Uterus (tissue), 4 donors: Measurements from ENCODE around the gene ISLR. TPM values are rescaled to one million over a fixed set of nuclear protein-coding genes. Genes with fewer than 3 reads are reported as not detected.
"Not testable (repeated sequence)": the region's sequence is repeated elsewhere in the genome, so short reads cannot be mapped to it uniquely, and the experiment has no call there.

Source experiments
- DNase-seq, 2 donors: peaks; one replicate each; pipeline ENCODE4 v3.0.0-alpha.2; 2019 to 2020
- H3K27ac ChIP-seq, 2 donors: fragments of 200-600 bp; sonication (generic); 1 replicate in 1 of 2; 2 replicates in 1 of 2; pipeline ENCODE4 v1.5.1; 2016 to 2018
- H3K27me3 ChIP-seq, 2 donors: fragments of 200-600 bp; sonication (generic); one replicate each; pipeline ENCODE4 v1.5.1; 2018 to 2019; ENCODE audit warnings: control low read depth in 1 of 2
- H3K36me3 ChIP-seq, 2 donors: fragments of 200-600 bp; sonication (generic); one replicate each; pipeline ENCODE4 v1.5.1; 2019; ENCODE audit warnings: control low read depth in 1 of 2
- H3K4me1 ChIP-seq, 2 donors: fragments of 200-600 bp; sonication (generic); one replicate each; pipeline ENCODE4 v1.5.1; 2018 to 2019; ENCODE audit warnings: control low read depth in 1 of 2
- H3K4me3 ChIP-seq, 2 donors: fragments of 200-600 bp; sonication (generic); 1 replicate in 1 of 2; 2 replicates in 1 of 2; pipeline ENCODE4 v1.5.1; 2018 to 2019; ENCODE audit warnings: mild to moderate bottlenecking in 1 of 2
- H3K9me3 ChIP-seq, 2 donors: fragments of 200-600 bp; sonication (generic); one replicate each; pipeline ENCODE4 v1.5.1; 2019; ENCODE audit warnings: control low read depth in 1 of 2
- CTCF ChIP-seq, 4 experiments: fragments of 200-600 bp in 2 of 4; fragments of 450-650 bp in 2 of 4; sonication (generic) in 2 of 4; IDR thresholded peaks; one replicate each; pipeline ENCODE4 v1.5.1; 2016 to 2019; ENCODE audit warnings: antibody characterized with exemption in 4 of 4, mild to moderate bottlenecking in 2 of 4, moderate library complexity in 1 of 4
- POLR2A ChIP-seq, 2 donors: fragments of 450-650 bp; IDR thresholded peaks; one replicate each; pipeline ENCODE4 v1.6.1; 2016; ENCODE audit warnings: antibody characterized with exemption in 2 of 2, mild to moderate bottlenecking in 1 of 2, moderate library complexity in 1 of 2
- intact Hi-C: fragments of 100-400 bp; cut with DNase I; formaldehyde crosslinking; loops from one replicate; pipeline ENCODE4 v1.15.1; 2023; ENCODE audit warnings: low total_unique reads
- total RNA-seq, 4 donors: library from RNA; depleted of rRNA in 3 of 4; stranded (reverse); fragments of >200 nt in 3 of 4; gene quantifications; one replicate each; pipeline versions ENCODE4 v1.1.0 to v1.2.4, GENCODE V29; 2014 to 2023
- donor health status: DM: yes; HTN: yes; CAD: no.

ISLR gene
- total RNA-seq, 4 donors from 2014 or later, result 170 to 215 (median 201) TPM

- H3K27me3 ChIP-seq, result no peaks in the 10 kb centered on the region
- TF ChIP-seq CTCF (IDR thresholded peaks at IDR 0.05), result no peak
- no peak for TF ChIP-seq POLR2A (IDR thresholded peaks at IDR 0.05)
- intact Hi-C loops, result no loop called here
- no peaks in the 10 kb centered on the region for H3K4me1 ChIP-seq
- DNase-seq, result no peak
- no peaks in the 10 kb centered on the region for H3K36me3 ChIP-seq
- H3K27ac ChIP-seq, result no peak overlapping the region
- no peaks in the 10 kb centered on the region for H3K9me3 ChIP-seq
- H3K4me3 ChIP-seq, result no peak overlapping the region
Observed at GRCh38 chr15:74159773-74160172, 13.7 kb upstream of the ISLR start.

GRCh38 chr15:74160390-74160789 lies 13.1 kb upstream of the ISLR start:
- H3K27me3 ChIP-seq, H3K27ac ChIP-seq, H3K36me3 ChIP-seq, DNase-seq, H3K4me3 ChIP-seq, intact Hi-C loops, H3K9me3 ChIP-seq, H3K4me1 ChIP-seq: not testable (repeated sequence)

GRCh38 chr15:74162195-74162536 lies 11.3 kb upstream of the ISLR start:
- intact Hi-C loops, H3K27me3 ChIP-seq, H3K9me3 ChIP-seq, H3K27ac ChIP-seq, H3K36me3 ChIP-seq, DNase-seq, H3K4me3 ChIP-seq, H3K4me1 ChIP-seq: not testable (repeated sequence)

- Histone ChIP-seq H3K27ac (no peak overlapping the region), H3K36me3 (no peaks in the 10 kb centered on the region), H3K4me3 (no peak overlapping the region), H3K27me3 (no peaks in the 10 kb centered on the region), H3K4me1 (peaks cover 0 to 19% of the 10 kb centered on the region in 2 donors), H3K9me3 (no peaks in the 10 kb centered on the region)
- intact Hi-C loops, result no loop called here
- no peak for DNase-seq
- no peak for TF ChIP-seq POLR2A (IDR thresholded peaks at IDR 0.05)
- TF ChIP-seq CTCF (IDR thresholded peaks at IDR 0.05), result no peak
Observed at GRCh38 chr15:74165461-74165860, 8.0 kb upstream of the ISLR start.

GRCh38 chr15:74167891-74168331 lies 5.6 kb upstream of the ISLR start:
- Histone ChIP-seq H3K36me3 (no peaks in the 10 kb centered on the region), H3K27ac (peak overlapping the region in 1 of 2 donors; percentile 65), H3K9me3 (no peaks in the 10 kb centered on the region), H3K4me1 (peaks cover 7 to 19% of the 10 kb centered on the region in 2 donors), H3K27me3 (no peaks in the 10 kb centered on the region), H3K4me3 (no peak overlapping the region)
- DNase-seq, result no peak
- intact Hi-C loops, result no loop called here
- TF ChIP-seq POLR2A (IDR thresholded peaks at IDR 0.05), result no peak
- TF ChIP-seq CTCF (IDR thresholded peaks at IDR 0.05), result no peak

GRCh38 chr15:74168711-74169126 lies 4.8 kb upstream of the ISLR start:
- H3K27ac ChIP-seq, result peak overlapping the region; percentile 32 to 65
- peak; percentile 42 to 66 for DNase-seq
- H3K9me3 ChIP-seq, result no peaks in the 10 kb centered on the region
- no peak overlapping the region for H3K4me3 ChIP-seq
- H3K27me3 ChIP-seq, result no peaks in the 10 kb centered on the region
- H3K36me3 ChIP-seq, result no peaks in the 10 kb centered on the region
- TF ChIP-seq POLR2A (IDR thresholded peaks at IDR 0.05) (no peak), CTCF (IDR thresholded peaks at IDR 0.05) (no peak)
- H3K4me1 ChIP-seq, result peaks cover 7 to 19% of the 10 kb centered on the region in 2 donors
- intact Hi-C loops, result no loop called here
